Inferior parietal cortex (tissue), 1 donor: Measurements from ENCODE around the gene FAM120B.

ENCODE experiments used
- DNase-seq: peaks from one replicate; pipeline ENCODE4 v3.0.0-alpha.2; 2016; ENCODE audit errors: extremely low spot score

The FAM120B gene

DNA sequence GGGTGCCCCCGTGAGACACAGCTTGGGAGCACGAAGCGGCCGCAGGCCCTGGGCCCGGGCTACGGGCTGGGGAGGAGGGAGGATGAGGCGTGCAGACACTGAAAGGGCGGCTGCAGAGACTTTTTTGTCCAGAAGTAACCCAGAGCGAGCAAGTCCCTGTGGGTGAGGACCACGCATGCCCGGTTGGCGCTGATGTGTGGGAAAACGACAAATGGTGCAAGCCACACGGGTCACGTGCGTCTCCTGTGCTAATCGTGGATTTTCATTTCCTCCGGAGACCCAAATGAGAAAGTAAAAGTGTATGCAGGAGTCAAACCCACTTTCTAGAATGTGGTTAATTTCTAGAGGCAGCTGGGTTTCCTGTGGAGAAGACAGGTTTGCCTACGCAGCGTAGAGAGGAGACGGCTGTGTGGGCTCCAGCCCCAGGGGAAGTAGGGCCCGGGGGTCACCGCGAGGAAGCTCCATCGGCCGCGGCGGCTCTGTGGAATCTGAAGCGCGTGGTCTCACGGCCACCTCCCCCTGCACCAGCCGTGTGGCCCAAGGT is 34.7 kb upstream of the FAM120B start:
- no peak for DNase-seq

DNA sequence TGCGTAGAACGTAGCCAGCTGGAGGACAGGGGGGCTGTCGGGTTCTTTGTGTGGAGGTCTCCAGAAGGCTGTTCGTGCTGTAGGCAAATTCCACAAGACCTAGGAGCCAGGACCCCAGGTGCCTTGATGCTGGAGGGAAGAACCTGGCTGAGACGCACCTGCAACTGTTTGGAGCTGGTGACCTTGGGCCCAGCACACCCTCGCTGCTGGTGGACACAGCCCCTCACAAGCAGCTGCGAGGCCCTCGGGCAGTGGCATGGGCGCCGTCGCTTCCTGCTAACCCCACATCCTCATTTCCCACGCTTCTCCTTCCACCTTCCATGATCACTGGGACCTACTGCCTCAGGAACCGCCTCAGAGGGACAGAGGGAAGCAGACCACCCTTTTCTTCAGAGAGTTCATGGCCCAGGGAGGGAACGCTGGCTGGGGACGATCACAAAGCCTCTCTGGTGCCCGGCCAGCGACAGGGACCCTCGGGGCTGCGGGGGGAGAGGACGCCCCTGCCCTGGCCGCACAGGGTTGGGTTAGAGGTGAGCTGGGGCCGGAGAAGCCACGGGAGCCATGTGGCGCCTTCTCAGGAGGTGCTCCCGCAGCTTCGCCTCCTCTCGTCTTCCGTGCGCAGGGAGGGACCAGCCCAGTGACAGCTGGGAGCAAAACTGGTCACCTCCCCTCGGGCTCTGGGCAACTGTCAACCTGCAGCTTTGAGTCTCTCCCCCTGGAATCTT is 34.1 kb upstream of the FAM120B start:
- DNase-seq: no peak

- DNase-seq: no peak
Measured at GRCh38 chr6:170273191-170273590, 33.4 kb upstream of the FAM120B start.

- DNase-seq: no peak
Measured at GRCh38 chr6:170273681-170274080, 32.9 kb upstream of the FAM120B start.

DNA sequence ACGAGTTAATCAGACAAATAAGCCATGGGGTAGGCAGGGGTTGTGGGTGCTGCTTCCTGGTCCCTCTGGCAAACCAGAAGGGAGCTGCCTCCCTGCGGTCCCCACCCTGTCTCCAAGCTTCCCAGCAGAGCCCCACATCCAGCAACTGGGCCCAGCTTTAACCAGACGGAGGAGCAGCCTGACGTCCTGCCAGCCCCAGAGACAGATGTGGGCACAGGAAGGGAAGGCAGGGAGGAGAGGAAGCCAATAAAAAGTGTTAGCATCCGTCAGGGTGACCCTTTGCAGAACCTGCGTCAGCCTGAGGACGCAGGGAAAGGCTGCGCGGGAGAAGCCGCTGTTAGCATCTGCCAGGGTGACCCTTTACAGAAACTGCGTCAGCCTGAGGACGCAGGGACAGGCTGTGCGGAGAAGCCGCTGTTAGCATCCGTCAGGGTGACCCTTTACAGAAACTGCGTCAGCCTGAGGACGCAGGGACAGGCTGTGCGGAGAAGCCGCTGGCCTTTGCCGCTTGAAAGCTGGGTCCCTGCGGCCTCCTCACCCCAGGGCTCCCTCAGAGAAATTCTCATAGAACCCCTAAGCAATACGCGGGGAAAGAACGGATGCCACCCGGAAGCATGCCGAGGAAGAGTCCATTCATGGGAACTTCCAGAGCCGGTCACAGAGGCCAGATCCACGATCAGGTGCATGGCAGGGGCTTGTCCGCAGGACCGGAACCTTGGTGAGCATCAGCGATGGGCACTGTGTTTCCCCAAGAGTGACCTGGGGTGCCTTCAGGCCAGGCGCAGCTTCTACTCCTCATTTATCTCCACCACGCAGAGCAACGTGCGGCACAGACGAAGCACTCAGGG is 31.6 kb upstream of the FAM120B start:
- DNase-seq: no peak

DNA sequence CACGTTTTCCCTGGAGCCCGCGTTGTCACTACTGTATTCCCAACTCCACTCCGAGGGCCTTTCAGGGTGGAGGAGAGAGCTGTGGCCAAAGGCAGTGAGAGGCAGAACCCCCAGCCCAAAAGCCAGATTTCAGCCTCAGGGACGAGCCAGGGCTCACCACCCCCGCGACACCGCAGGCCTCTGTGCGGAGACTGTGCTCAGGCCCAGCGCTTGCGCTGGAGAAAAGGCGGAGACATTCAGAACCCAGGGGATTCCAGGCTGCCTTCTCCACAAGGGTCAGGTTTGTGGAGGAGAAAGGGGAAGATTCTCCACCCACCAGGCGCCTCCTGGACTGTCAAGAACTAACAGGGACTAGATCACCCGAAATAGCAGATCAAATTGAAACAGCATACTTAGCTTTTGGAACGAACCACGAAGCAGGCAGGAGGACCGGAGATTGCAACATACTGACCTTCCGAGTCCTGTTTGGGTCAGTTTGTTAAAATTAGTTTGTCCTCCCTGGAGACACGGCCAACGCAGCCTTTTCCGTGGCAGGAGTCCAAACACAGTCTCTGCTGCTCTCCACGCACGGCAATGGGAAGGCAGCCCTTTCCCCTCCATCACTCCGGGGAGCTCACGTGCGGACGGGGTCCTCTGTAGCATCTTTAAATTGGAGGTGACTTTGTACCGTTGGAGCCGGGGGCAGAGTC is 30.0 kb upstream of the FAM120B start:
- DNase-seq: no peak

- no peak for DNase-seq
Measured at GRCh38 chr6:170277893-170278742, 28.4 kb upstream of the FAM120B start.

DNA sequence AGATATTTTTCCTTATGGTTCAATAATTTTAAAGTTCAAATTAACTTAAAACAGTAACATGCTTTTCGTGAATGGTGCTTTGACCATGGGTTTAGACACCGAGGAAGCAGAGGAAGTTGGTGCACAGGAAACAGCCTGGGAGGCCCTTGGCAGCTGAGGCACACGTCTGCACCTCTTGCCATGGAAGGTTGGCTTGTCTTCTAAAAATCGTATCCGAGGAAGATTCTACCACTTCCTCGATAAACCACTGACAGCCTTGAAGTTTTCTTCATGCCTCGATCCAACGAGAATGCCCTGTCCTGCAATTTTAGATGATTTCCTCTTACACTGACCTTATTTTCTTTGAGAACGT is 27.8 kb upstream of the FAM120B start:
- DNase-seq: no peak

- no peak for DNase-seq
Measured at GRCh38 chr6:170279426-170279825, 27.1 kb upstream of the FAM120B start.

DNA sequence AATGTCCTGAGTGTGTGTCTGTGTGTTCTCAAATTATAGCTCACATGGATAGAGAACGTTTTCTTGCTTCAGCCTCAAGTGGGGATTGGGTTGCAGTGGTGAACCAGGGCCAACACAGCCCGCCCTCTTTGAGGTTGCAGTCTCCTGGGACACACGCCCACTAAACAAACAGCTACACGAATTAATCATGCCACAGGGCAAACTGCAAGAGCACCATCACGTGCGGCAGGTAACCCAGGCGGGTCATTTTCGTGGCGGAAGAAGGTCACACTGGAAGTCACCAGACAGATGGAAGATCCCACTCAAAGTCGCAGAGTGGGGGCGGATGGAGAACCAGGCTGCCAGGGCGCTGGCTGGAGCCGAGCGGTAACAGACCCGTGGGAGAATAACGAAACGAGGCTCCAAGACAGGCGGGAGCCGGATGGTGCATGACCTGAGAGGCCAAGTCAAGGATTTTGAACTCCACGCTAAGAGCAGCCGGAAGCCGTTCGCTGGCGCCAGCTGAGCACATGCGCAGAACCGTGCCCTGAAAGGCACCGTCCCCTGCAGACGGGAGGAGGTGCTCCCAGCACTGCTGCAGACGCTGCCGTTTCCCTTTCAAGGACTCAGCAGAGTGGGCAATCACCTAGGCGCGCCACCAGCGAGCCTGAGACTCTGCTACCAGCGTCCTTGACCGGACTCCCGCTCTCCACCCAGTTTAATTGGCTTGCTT is 26.4 kb upstream of the FAM120B start:
- DNase-seq: no peak

- no peak for DNase-seq
Measured at GRCh38 chr6:170280689-170281045, 25.9 kb upstream of the FAM120B start.

GRCh38 chr6:170281331-170282292 is 24.9 kb upstream of the FAM120B start:
- no peak for DNase-seq

DNA sequence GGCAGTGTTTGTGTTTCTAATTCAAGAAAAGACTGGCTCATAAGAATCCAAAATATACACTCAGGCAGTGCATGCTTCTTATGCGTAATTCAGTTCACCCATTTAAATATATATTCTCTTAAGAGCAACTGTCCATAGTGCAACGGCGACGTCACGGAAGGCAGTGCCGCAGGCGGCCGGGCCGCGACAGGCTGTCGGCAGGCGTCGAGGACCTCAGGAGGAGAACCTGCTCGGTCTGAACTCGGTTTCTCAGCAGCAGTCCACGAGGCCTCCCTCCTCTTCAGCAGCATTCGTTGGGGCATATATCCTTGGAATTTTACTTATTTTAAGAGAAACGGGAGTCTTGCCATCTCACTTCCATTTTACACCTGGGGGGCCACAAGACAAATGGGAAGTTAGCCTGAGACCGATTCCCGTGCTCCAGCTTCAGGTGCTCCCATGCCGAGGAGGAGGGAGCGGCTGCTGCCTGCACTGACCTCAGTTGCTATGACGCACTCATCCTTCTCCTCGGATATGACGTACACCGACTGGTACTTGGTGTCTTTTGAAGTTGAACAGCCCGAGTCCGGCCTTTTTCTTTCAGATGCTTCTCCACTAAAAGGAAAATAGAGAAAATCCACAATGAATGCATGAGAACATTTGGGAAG is 23.9 kb upstream of the FAM120B start:
- no peak for DNase-seq

GRCh38 chr6:170283212-170284081 is 23.1 kb upstream of the FAM120B start:
- DNase-seq: no peak

- no peak for DNase-seq
Measured at GRCh38 chr6:170284126-170284773, 22.3 kb upstream of the FAM120B start.

DNA sequence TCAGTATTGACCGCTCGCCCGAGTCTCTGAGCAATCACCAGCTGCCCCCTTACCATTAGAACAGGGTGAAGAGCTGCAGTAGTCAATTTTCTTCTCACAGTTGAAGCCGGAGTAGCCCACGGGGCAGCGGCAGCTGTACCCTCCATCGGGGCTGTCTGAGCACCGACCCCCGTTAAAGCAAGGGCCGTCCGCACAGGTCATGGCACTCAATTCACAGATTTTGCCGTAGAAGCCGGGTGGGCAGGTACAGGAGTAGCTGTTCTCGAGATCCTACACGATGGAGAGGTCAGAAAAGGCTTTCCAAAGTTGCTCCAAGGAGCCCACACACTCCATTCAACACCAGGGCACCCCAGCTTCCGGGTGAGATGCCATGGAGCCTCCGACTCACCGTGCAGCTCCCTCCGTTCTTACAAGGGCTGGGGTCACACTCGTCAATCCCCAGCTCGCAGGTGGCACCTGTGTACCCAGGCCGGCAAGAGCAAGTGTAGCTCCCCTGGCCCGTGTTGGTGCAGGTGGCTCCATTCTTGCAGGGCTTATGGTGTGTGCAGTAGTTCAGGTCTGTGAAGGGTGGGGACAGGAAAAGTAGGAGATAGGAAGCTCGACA is 21.6 kb upstream of the FAM120B start:
- DNase-seq: no peak

DNA sequence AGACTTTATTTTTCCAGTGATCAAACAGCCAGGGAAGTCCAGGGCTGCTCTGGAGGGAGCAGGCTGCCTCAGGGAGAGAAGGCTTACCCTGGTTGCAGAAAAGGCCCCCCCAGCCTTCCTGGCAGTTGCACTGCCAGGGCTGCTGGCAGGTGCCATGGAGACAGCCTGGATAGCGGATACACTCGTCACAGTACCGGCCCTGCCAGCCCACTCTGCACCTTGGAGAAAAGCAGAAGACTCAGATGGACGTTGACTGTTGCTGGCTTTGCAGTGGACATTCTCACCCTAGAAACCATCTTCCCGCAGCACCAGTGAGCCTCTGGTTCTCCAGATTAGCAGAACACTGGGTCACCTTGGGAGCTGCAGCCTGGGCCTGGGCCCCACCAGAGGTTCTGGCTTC is 21.1 kb upstream of the FAM120B start:
- DNase-seq: no peak
